Erythroblast (primary cell): Measurements from ENCODE around the gene GRIK2.

ENCODE experiments used
- DNase-seq, 2 experiments: peaks; one replicate each; lab custom pipeline; 2025; lab: John Stamatoyannopoulos, UW
- GATA1 ChIP-seq: IDR thresholded peaks from 2 replicates; pipeline ENCODE4 v1.6.1; 2011; ENCODE audit warnings: low read depth, mild to moderate bottlenecking, control low read depth, low read length, moderate library complexity
- POLR2A ChIP-seq: IDR thresholded peaks from 2 replicates; pipeline ENCODE4 v1.6.1; 2011; ENCODE audit warnings: mild to moderate bottlenecking, low read length

GRIK2 gene

DNA sequence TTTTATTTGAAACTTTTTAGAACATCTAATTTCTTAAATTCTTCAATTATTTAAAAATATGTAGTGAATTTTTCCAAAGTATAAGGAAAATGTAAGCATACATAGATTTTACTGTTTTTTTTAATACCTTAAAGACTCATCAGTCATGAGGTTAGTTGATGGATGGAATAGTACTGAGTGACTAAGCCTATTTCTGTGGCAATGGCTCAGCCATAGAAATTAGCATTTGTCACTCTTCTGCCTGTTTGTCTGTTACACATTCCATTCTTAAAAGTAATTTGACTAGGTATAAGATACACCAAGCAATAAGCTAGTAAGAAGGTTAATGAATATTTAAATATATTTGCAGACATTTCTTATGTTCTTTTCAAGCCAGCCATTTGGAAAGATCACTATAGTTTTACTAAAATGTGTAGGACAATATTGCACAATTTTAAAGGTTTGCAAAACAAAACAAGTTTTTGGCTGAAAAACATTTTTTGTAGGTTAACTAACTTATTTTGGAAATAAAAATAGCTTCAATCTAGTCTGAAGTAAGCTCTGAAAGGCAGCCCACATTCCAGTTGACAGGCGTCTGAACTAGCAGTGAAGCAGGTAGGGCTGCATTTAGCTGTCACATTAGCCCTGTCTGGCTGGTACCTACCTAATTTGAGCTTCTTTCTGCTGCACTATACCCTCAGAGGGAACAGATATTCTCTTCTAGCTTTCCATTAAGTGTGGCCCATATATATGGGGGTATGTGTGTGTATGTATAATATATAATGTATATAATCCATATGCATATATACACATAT lies 385.7 kb downstream of the GRIK2 start:
- TF ChIP-seq GATA1 (no peak), POLR2A (no peak)
- no peak for DNase-seq

DNA sequence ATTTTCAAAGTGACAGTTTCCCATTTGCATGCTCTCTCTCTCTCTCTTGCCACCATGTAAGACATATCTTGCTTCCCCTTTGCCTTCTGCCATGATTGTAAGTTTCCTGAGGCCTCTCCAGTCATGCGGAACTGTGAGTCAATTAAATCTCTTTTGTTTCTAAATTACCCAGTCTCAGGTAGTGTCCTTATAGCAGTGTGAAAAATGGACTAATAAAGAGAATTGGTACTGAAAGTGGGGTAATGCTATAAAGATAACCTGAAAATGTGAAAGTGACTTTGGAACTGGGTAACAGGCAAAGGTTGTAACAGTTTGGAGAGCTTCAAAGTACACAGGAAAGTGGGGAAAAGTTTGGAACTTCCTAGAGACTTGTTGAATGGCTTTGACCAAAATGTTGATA lies 389.8 kb downstream of the GRIK2 start:
- DNase-seq: no peak
- TF ChIP-seq GATA1 (no peak), POLR2A (no peak)

GRCh38 chr6:101784094-101784493 lies 390.6 kb downstream of the GRIK2 start:
- no peak for DNase-seq
- TF ChIP-seq POLR2A (no peak), GATA1 (no peak)

GRCh38 chr6:101799531-101799930 lies 406.0 kb downstream of the GRIK2 start:
- no peak for DNase-seq
- no peak for TF ChIP-seq GATA1
- no peak for TF ChIP-seq POLR2A

DNA sequence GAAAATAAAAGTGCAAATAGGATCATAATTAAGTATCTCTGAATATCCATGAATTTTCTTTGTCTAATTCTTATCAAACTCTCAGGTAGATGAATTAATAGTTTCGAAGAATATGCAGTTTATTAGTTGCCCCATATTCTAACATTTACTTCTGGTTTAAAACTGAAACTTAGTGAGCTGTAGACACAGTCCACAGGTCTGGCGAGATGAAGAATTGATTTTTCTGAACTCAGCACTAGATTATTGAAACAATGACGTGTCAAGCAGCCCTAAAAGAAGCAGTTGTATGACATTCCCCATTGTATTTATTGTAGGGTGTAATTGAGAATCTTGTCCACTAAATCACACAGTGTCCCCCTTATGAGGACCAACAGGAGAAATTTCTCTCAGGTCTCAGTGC lies 407.1 kb downstream of the GRIK2 start:
- TF ChIP-seq GATA1 (no peak), POLR2A (no peak)
- no peak for DNase-seq

GRCh38 chr6:101803136-101803535 lies 409.6 kb downstream of the GRIK2 start:
- TF ChIP-seq POLR2A (no peak), GATA1 (no peak)
- no peak for DNase-seq

DNA sequence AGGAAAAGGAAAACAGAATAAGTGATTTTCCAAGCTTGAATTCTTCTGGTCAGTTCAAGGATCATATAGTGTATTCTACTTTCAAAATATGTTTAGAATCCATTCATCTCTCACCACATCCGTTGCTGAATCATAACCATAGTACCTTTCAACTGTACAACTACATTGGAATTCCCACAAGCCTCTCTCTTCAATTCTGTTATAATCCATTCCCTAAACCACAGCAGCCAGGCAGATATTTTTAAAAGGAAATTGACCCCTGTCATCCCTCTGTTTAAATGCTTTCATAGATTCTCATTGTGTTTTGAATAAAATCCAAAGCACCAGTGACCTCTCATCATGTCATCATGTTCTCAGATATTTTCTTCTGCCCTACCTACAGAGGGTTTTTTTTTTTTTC lies 412.7 kb downstream of the GRIK2 start:
- no peak for DNase-seq
- TF ChIP-seq POLR2A: no peak
- TF ChIP-seq GATA1: no peak

GRCh38 chr6:101811108-101811507 lies 417.6 kb downstream of the GRIK2 start:
- TF ChIP-seq POLR2A (no peak), GATA1 (no peak)

DNA sequence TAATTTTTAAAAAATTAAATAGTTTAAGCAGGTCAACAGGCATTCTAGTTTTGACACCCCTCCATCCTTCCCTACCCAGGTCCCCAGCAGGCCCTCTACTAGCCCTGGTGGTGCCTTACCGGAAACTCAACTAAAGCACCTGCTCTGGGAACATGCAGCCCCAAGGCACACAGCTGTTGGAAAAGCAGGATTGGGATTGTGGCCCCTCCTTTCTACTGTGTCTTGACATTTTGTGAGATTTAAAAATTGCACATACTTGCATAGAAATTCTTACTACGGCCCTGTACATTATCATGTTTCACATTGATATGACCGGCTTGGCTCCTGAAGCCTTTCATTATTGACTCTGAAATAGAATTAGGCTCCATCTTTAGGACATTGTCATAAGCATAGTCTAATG lies 423.2 kb downstream of the GRIK2 start:
- TF ChIP-seq GATA1: no peak
- TF ChIP-seq POLR2A: no peak
- DNase-seq: no peak

More at GRCh38 chr6:101811108-101811507, 417.6 kb downstream of the GRIK2 start:
- no peak for DNase-seq

GRCh38 chr6:101818051-101818450 lies 424.5 kb downstream of the GRIK2 start:
- DNase-seq: no peak
- TF ChIP-seq GATA1: no peak
- TF ChIP-seq POLR2A: no peak

DNA sequence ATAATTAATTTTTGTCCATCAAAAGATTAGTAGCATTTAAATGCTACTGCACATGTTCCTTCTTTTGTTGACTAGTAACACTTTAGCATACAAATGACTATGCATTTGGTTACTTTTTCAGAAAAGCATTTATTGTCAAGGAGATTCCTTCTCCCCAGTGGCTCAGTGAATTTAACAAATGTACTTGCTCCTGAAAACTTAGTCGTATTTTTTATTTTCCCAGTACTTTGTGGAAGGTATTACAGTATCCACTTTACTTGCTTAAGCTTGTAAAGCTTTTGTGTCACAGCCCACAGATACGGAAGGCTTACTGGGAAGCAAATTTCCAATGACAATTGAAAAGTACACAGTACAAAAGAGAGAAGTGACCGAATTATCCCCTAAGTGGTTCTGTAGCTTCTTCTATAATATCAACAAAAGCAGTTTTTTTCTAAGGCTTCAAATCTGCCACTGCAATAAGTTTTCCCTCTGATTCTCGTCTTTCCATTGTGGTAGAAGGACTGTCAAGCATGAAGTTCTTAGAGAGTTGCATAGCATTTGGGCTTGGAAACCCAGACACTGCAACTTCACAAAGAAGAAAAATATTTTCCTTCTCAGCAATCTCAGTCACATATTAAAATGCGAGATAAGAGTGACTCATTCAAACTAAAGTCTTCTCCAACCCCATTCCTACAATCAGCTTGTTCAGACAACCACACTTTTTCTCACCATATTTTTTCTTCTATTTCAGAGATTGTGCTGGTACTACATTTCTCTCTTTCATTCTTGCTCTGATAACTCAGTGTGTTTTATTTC lies 431.2 kb downstream of the GRIK2 start:
- no peak for TF ChIP-seq GATA1
- TF ChIP-seq POLR2A: no peak
- no peak for DNase-seq

GRCh38 chr6:101826269-101826668 lies 432.8 kb downstream of the GRIK2 start:
- TF ChIP-seq POLR2A (no peak), GATA1 (no peak)
- no peak for DNase-seq

DNA sequence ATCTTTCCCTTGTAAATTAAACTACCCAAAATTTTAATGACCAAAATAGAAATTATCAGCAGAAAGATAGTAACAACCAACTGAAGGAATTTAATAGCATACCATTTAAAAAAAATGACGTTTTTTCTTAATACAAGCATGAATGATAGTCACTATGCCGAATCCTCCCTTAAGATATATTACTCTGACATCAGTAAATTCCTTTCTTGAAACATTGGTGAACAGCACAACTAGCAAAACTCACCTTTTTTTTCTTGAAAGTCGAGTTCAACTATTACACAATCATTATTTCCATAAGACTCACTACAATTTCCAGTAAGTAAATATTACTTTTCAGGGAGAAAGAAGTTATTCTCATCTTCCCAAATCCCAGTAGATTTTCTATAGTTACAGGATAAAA lies 433.2 kb downstream of the GRIK2 start:
- TF ChIP-seq GATA1 (no peak), POLR2A (no peak)
- no peak for DNase-seq

- TF ChIP-seq GATA1 (no peak), POLR2A (no peak)
- DNase-seq: no peak
These were observed 437.1 kb downstream of the GRIK2 start for GRCh38 chr6:101830501-101831031.
